OCI-LY3 (cell line): ENCODE data around the gene FIZ1.
"Not testable (repeated sequence)": the region's sequence is repeated elsewhere in the genome, so short reads cannot be mapped to it uniquely, and the experiment has no call there.

Experiments used
- H2AFZ ChIP-seq: fragments of 200-600, 300-600 bp; shearing (Covaris generic); 2 replicates; pipeline ENCODE4 v1.6.0; 2014; ENCODE audit warnings: antibody characterized with exemption, low read depth, low read length
- H3K27ac ChIP-seq: fragments of 200-600, 300-600 bp; sonication (generic); 2 replicates; pipeline ENCODE4 v1.5.1; 2014; ENCODE audit warnings: mild to moderate bottlenecking, low read length, moderate library complexity, mixed read lengths
- H3K27me3 ChIP-seq: fragments of 200-600, 300-600 bp; sonication (generic); 2 replicates; pipeline ENCODE4 v1.6.1; 2014; ENCODE audit warnings: low read depth, low read length, mixed read lengths
- H3K36me3 ChIP-seq: fragments of 200-600, 300-600 bp; sonication (generic); replicated peaks from 2 replicates; pipeline ENCODE3; 2014; ENCODE audit warnings: low read depth, low read length, mixed read lengths
- H3K4me1 ChIP-seq: fragments of 300-600, 200-600 bp; sonication (generic); 2 replicates; pipeline ENCODE4 v1.6.1; 2014; ENCODE audit warnings: low read length, mixed read lengths
- H3K4me2 ChIP-seq: fragments of 200-600, 300-600 bp; sonication (generic); 2 replicates; pipeline ENCODE4 v1.6.1; 2014; ENCODE audit warnings: low read length, mixed read lengths
- H3K4me3 ChIP-seq: fragments of 300-600, 200-600 bp; sonication (generic); 2 replicates; pipeline ENCODE4 v1.5.1; 2014; ENCODE audit warnings: antibody characterized with exemption, mild to moderate bottlenecking, low read length, moderate library complexity
- H3K79me2 ChIP-seq: fragments of 300-600, 200-600 bp; shearing (Covaris generic); 2 replicates; pipeline ENCODE4 v1.6.1; 2014; ENCODE audit warnings: mild to moderate bottlenecking, low read length, mixed read lengths
- H3K9ac ChIP-seq: fragments of 300-600, 200-600 bp; shearing (Covaris generic); 2 replicates; pipeline ENCODE4 v1.6.0; 2014; ENCODE audit warnings: mild to moderate bottlenecking, low read length, moderate library complexity
- H3K9me3 ChIP-seq: fragments of 200-600, 300-600 bp; shearing (Covaris generic); 2 replicates; pipeline ENCODE4 v1.6.1; 2014; ENCODE audit warnings: low read length, mixed read lengths; ENCODE audit not compliant: insufficient read depth
- H4K20me1 ChIP-seq: fragments of 200-600, 300-600 bp; sonication (generic); 2 replicates; pipeline ENCODE4 v1.6.1; 2016; ENCODE audit warnings: low read length, mixed read lengths; ENCODE audit not compliant: insufficient read depth
- EZH2phosphoT487 ChIP-seq: fragments of 200-600 bp; shearing (Covaris generic); IDR thresholded peaks from 2 replicates; pipeline ENCODE4 v1.6.1; 2018; ENCODE audit warnings: antibody characterized with exemption, mixed run types, low read depth
- TF ChIP-seq, protein P1 (sequence below): fragments of 200-600, 300-600 bp; sonication (generic); IDR thresholded peaks from 2 replicates; pipeline ENCODE4 v1.5.1; 2014; ENCODE audit warnings: antibody characterized with exemption, low read length, low read depth

The FIZ1 gene

DNA sequence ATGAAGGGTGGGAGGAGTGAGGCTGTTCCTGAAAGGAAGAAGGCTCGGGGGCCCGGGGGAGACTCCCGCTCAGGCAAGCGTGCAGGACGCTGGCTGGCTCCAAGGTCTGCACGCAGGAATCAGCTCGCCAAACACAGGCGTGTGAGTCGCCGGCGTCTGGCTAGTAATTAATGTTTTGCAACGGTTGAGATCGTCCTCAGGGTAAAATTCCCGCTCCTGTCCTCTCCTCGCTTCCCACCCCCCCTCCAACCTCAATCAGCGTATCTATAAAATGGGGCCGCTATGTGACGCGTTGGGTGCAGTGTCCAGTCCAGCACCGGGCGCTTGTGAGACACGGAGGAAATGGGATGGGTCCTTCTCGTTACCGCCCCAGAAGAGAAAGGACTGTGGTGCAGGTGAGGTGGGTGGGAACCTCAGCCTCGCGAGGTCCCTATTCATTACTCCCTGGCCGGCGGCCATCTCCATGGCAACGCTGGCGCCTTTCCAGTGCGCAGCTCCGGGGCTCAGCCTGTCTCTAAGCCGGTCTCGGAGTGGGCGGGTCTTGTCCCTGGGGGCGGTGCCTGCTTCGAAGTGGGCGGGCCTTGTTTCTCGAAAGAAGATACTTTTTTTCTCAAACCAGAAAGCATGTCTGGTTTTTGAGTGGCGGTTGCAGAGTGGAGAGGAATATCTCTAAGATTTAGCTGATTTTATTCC, 12.2 kb downstream of the FIZ1 start:
- H3K79me2 ChIP-seq = no peaks in the 10 kb centered on the region
- no peak overlapping the region for H3K27ac ChIP-seq
- no peak for TF ChIP-seq EZH2phosphoT487
- TF ChIP-seq, protein P1, sequence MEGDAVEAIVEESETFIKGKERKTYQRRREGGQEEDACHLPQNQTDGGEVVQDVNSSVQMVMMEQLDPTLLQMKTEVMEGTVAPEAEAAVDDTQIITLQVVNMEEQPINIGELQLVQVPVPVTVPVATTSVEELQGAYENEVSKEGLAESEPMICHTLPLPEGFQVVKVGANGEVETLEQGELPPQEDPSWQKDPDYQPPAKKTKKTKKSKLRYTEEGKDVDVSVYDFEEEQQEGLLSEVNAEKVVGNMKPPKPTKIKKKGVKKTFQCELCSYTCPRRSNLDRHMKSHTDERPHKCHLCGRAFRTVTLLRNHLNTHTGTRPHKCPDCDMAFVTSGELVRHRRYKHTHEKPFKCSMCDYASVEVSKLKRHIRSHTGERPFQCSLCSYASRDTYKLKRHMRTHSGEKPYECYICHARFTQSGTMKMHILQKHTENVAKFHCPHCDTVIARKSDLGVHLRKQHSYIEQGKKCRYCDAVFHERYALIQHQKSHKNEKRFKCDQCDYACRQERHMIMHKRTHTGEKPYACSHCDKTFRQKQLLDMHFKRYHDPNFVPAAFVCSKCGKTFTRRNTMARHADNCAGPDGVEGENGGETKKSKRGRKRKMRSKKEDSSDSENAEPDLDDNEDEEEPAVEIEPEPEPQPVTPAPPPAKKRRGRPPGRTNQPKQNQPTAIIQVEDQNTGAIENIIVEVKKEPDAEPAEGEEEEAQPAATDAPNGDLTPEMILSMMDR = no peak
- H3K36me3 ChIP-seq = peaks cover 7% of the 10 kb centered on the region
- H2AFZ ChIP-seq = 0 out of 2 replicates have a peak overlapping the region, but pooled peaks have one; percentile 17
- H3K4me3 ChIP-seq = peak overlapping the region; percentile 32
- H3K9ac ChIP-seq = no peak overlapping the region
- H3K27me3 ChIP-seq = no peaks in the 10 kb centered on the region
- peak overlapping the region; percentile 39 for H3K4me2 ChIP-seq
- H3K4me1 ChIP-seq = peaks cover 5% of the 10 kb centered on the region; the same call in 1 of the 2 replicates
- no peaks in the 10 kb centered on the region for H4K20me1 ChIP-seq
- H3K9me3 ChIP-seq = no peaks in the 10 kb centered on the region

DNA sequence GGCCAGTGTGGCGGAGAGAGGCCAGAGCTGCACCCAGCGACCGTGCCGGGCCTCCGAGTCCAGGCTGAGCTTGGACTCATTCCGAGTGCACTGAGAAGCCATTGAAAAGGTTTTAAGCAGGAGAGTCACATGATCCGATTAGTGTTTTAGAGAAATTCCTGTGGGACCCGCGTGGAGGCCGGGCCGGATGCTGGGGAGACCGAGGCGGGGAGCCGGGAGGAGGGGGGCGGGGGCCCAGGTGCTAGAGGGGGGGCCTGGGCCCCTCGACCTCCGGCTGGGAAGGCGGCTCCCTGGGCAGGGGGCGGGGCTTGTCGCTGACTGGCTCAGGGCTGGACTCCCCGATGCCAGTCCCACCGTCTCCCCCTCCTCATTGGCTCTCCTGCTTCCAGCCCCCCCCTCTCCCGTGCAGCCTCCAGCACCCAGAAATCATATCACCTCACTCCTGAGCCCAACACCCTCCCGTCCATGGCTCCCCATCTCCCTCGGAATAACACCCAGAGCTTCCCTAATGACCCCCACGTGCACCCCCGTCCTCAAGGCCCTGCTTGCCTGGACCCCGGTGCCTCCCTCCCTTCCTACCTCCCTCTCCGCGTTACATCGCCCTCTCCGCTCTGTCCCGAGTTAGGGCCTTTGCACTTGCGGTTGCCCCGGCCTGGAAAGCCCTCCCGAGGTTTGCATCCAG, 13.5 kb downstream of the FIZ1 start:
- Histone ChIP-seq H3K9ac (no peak overlapping the region), H3K79me2 (peaks cover 7% of the 10 kb centered on the region), H4K20me1 (no peaks in the 10 kb centered on the region), H3K27ac (no peak overlapping the region), H3K4me3 (no peak overlapping the region), H2AFZ (no peak overlapping the region), H3K4me1 (peaks cover 11% of the 10 kb centered on the region), H3K36me3 (no peaks in the 10 kb centered on the region), H3K4me2 (no peak overlapping the region), H3K27me3 (no peaks in the 10 kb centered on the region), H3K9me3 (no peaks in the 10 kb centered on the region)
- TF ChIP-seq EZH2phosphoT487 = no peak
- TF ChIP-seq, protein P1 = no peak

- no peak overlapping the region for H3K4me2 ChIP-seq
- peaks cover 16% of the 10 kb centered on the region for H3K79me2 ChIP-seq
- no peaks in the 10 kb centered on the region for H3K36me3 ChIP-seq
- no peaks in the 10 kb centered on the region for H3K9me3 ChIP-seq
- no peaks in the 10 kb centered on the region for H4K20me1 ChIP-seq
- TF ChIP-seq, protein P1 = no peak
- TF ChIP-seq EZH2phosphoT487 = no peak
- H3K27me3 ChIP-seq = no peaks in the 10 kb centered on the region
- H3K4me3 ChIP-seq = no peak overlapping the region
- H3K4me1 ChIP-seq = peaks cover 12% of the 10 kb centered on the region
- no peak overlapping the region for H3K9ac ChIP-seq
- H2AFZ ChIP-seq = no peak overlapping the region
- no peak overlapping the region for H3K27ac ChIP-seq
These were observed 14.4 kb downstream of the FIZ1 start for GRCh38 chr19:55584871-55585270.

DNA sequence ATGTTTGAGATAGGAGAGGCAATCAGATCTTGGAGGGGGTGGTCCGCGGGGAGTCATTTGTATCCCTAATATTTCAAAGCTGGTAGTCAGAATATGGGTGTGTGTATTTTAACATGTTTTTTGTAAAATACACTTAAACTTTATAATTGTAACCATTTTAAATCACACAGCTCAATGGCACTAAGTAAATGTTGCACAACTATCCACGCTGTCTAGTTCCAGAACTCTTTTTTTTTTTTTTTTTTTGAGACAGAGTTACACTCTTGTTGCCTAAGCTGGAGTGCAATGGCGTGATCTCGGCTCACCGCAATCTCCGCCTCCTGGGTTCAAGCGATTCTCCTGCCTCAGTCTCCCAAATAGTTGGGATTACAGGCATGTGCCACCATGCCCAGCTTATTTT, 15.4 kb downstream of the FIZ1 start:
- H3K9me3 ChIP-seq, H3K27ac ChIP-seq, H2AFZ ChIP-seq, H3K4me2 ChIP-seq, H3K36me3 ChIP-seq, H3K27me3 ChIP-seq, H4K20me1 ChIP-seq, H3K4me3 ChIP-seq, H3K9ac ChIP-seq: not testable (repeated sequence)
- Histone ChIP-seq H3K79me2 (peaks cover 26% of the 10 kb centered on the region), H3K4me1 (peaks cover 17% of the 10 kb centered on the region)

DNA sequence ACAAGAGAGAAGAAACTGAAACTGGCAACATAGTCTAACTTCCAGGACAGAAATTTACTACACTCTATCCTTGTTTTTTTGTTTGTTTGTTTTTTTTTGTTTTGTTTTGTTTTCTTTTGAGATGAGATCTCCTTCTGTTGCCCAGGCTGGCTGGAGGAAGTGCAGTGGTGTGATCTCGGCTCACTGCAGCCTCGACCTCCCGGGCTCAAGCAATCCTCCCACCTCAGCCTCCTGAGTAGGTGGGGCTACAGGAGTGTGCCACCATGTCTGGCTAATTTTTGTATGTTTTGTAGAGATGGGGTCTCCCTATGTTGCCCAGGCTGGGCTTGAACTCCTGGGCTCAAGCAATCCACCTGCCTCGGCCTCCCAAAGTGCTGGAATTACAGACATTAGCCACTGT, 17.0 kb downstream of the FIZ1 start:
- Histone ChIP-seq H3K79me2 (peaks cover 27% of the 10 kb centered on the region), H3K4me2 (0 out of 2 replicates have a peak overlapping the region, but pooled peaks have one; percentile 7), H2AFZ (peak overlapping the region; percentile 52; the same call in 1 of the 2 replicates), H3K4me1 (peaks cover 16% of the 10 kb centered on the region)
- not testable (repeated sequence) for H4K20me1 ChIP-seq, H3K9ac ChIP-seq, H3K36me3 ChIP-seq, H3K4me3 ChIP-seq, H3K27ac ChIP-seq, H3K27me3 ChIP-seq, H3K9me3 ChIP-seq
